IMR-90 (cell line): Measurements from ENCODE around the gene DACT1. TPM values are rescaled to one million over a fixed set of nuclear protein-coding genes. Genes with fewer than 3 reads are reported as not detected.
A peak's percentile ranks its signal among the peaks of the same experiment; 100 is the strongest.

ENCODE experiments used
- ATAC-seq: fragments of 200-7000 bp; cut with Tn5 transposase; 2 replicates; pipeline ENCODE4 v1.9.1; 2020; ENCODE audit warnings: low read depth, mild to moderate bottlenecking, moderate library complexity
- BruUV-seq: library from RNA; stranded (reverse); fragments of 400-500 nt; replicated peaks from 2 replicates; lab custom pipeline; 2021; lab: Mats Ljungman, UMichigan
- CTCF ChIA-PET: fragments of 300-600 bp; formaldehyde crosslinking; extraction: SDS; loops from one replicate; lab custom pipeline; 2021; ENCODE audit warnings: antibody characterized with exemption; lab: Yijun Ruan, JAX
- POLR2A ChIA-PET: fragments of 300-600 bp; sonication (Branson Sonifier 250); formaldehyde crosslinking; loops from one replicate; lab custom pipeline; 2022; ENCODE audit warnings: antibody characterized with exemption; ENCODE audit not compliant: unreplicated experiment; lab: Charles Lee
- DNase-seq: peaks from one replicate; pipeline ENCODE4 v3.0.0; 2013
- H2AFZ ChIP-seq: replicated peaks from 2 replicates; pipeline ENCODE3; 2013; ENCODE audit warnings: low read length, mild to moderate bottlenecking; ENCODE audit not compliant: poor library complexity
- H2AK5ac ChIP-seq: 2 replicates; pipeline ENCODE4 v1.6.1; 2013; ENCODE audit warnings: low read depth, low read length, inconsistent platforms
- H2AK9ac ChIP-seq: replicated peaks from 2 replicates; pipeline ENCODE3; 2013; ENCODE audit warnings: mild to moderate bottlenecking, low read depth, low read length, moderate library complexity; ENCODE audit not compliant: poor library complexity
- H2BK120ac ChIP-seq: 2 replicates; pipeline ENCODE4 v1.6.1; 2013; ENCODE audit warnings: low read depth, low read length, inconsistent platforms
- H2BK15ac ChIP-seq: 3 replicates; pipeline ENCODE4 v1.6.1; 2013; ENCODE audit warnings: low read depth, low read length, inconsistent platforms
- H2BK20ac ChIP-seq: 2 replicates; pipeline ENCODE4 v1.6.1; 2013; ENCODE audit warnings: low read depth, mild to moderate bottlenecking, inconsistent platforms, low read length, moderate library complexity
- H2BK5ac ChIP-seq: 2 replicates; pipeline ENCODE4 v1.6.1; 2013; ENCODE audit warnings: mild to moderate bottlenecking, low read depth, low read length, inconsistent platforms; ENCODE audit not compliant: poor library complexity, severe bottlenecking
- H3K14ac ChIP-seq: replicated peaks from 2 replicates; pipeline ENCODE4 v1.6.1; 2013; ENCODE audit warnings: low read depth, low read length, inconsistent platforms
- H3K18ac ChIP-seq: 2 replicates; pipeline ENCODE4 v1.6.1; 2013; ENCODE audit warnings: low read depth, low read length, control low read depth
- H3K23ac ChIP-seq: 2 replicates; pipeline ENCODE4 v1.6.1; 2013; ENCODE audit warnings: low read depth, low read length, inconsistent platforms
- H3K27ac ChIP-seq: 2 replicates; pipeline ENCODE4 v1.5.1; 2013; ENCODE audit warnings: mild to moderate bottlenecking, control low read depth, low read length; ENCODE audit not compliant: insufficient read depth
- H3K27me3 ChIP-seq: 2 replicates; pipeline ENCODE4 v1.6.1; 2013; ENCODE audit warnings: low read length; ENCODE audit not compliant: control insufficient read depth, insufficient read depth
- H3K36me3 ChIP-seq: 2 replicates; pipeline ENCODE4 v1.6.1; 2013; ENCODE audit warnings: low read length, mixed read lengths; ENCODE audit not compliant: control insufficient read depth, insufficient read depth
- H3K4ac ChIP-seq: 2 replicates; pipeline ENCODE4 v1.6.1; 2013; ENCODE audit warnings: low read depth, low read length, inconsistent platforms
- H3K4me1 ChIP-seq: 2 replicates; pipeline ENCODE4 v1.6.1; 2013; ENCODE audit warnings: low read length, mixed read lengths; ENCODE audit not compliant: control insufficient read depth, insufficient read depth
- H3K4me2 ChIP-seq: 2 replicates; pipeline ENCODE4 v1.6.1; 2013; ENCODE audit warnings: low read depth, mild to moderate bottlenecking, control low read depth, low read length, moderate library complexity
- H3K4me3 ChIP-seq: 2 replicates; pipeline ENCODE4 v1.5.1; 2013; ENCODE audit warnings: low read depth, mild to moderate bottlenecking, control low read depth, low read length, moderate library complexity; ENCODE audit not compliant: insufficient read depth
- H3K56ac ChIP-seq: 2 replicates; pipeline ENCODE4 v1.6.1; 2013; ENCODE audit warnings: low read length, inconsistent platforms; ENCODE audit not compliant: insufficient read depth; ENCODE audit errors: extremely low read depth
- H3K79me1 ChIP-seq, 2 experiments: 2 replicates each; pipeline ENCODE4 v1.6.1; 2013; ENCODE audit warnings: low read length in 2 of 2, inconsistent platforms in 1 of 2, low read depth in 1 of 2
- H3K9ac ChIP-seq: 2 replicates; pipeline ENCODE4 v1.6.1; 2013; ENCODE audit warnings: low read depth, low read length, control low read depth
- H3K9me1 ChIP-seq: 2 replicates; pipeline ENCODE4 v1.6.1; 2013; ENCODE audit warnings: low read length, inconsistent platforms; ENCODE audit not compliant: insufficient read depth
- H3K9me3 ChIP-seq: 2 replicates; pipeline ENCODE4 v1.6.1; 2013; ENCODE audit warnings: low read length; ENCODE audit not compliant: control insufficient read depth, insufficient read depth
- H4K20me1 ChIP-seq: 2 replicates; pipeline ENCODE4 v1.6.1; 2013; ENCODE audit warnings: low read length, inconsistent platforms; ENCODE audit not compliant: insufficient read depth
- H4K5ac ChIP-seq: 2 replicates; pipeline ENCODE4 v1.6.1; 2013; ENCODE audit warnings: mild to moderate bottlenecking, low read depth, low read length, control low read depth
- H4K8ac ChIP-seq, 2 experiments: 2 replicates each; pipeline ENCODE4 v1.6.1; 2013; ENCODE audit warnings: low read depth in 2 of 2, low read length in 2 of 2, control low read depth in 1 of 2, inconsistent platforms in 1 of 2
- H4K91ac ChIP-seq: 2 replicates; pipeline ENCODE4 v1.6.1; 2013; ENCODE audit warnings: low read depth, low read length, inconsistent platforms; ENCODE audit not compliant: insufficient read depth
- BHLHE40 ChIP-seq: fragments of 150-350 bp; IDR thresholded peaks from 2 replicates; pipeline ENCODE4 v1.6.1; 2016; ENCODE audit warnings: mild to moderate bottlenecking, low read depth, low read length
- CEBPB ChIP-seq: IDR thresholded peaks from 2 replicates; pipeline ENCODE4 v1.6.1; 2012; ENCODE audit warnings: low read depth, low read length, improper control_type of control experiment
- CHD1 ChIP-seq: IDR thresholded peaks from 2 replicates; pipeline ENCODE4 v1.6.1; 2012; ENCODE audit warnings: low read depth, low read length, improper control_type of control experiment
- FOS ChIP-seq: fragments of 150-350 bp; IDR thresholded peaks from 2 replicates; pipeline ENCODE4 v1.6.1; 2016; ENCODE audit warnings: low read depth, low read length
- MAFK ChIP-seq: IDR thresholded peaks from 2 replicates; pipeline ENCODE4 v1.6.1; 2012; ENCODE audit warnings: low read depth, low read length, improper control_type of control experiment
- MAZ ChIP-seq: IDR thresholded peaks from 2 replicates; pipeline ENCODE4 v1.6.1; 2012; ENCODE audit warnings: low read depth, mild to moderate bottlenecking, low read length, improper control_type of control experiment, moderate library complexity, borderline replicate concordance
- NFE2L2 ChIP-seq: fragments of 150-350 bp; IDR thresholded peaks from 2 replicates; pipeline ENCODE4 v1.6.1; 2016; ENCODE audit warnings: low read depth, mild to moderate bottlenecking, low read length
- RAD21 ChIP-seq: IDR thresholded peaks from 2 replicates; pipeline ENCODE4 v1.6.1; 2012; ENCODE audit warnings: low read length, improper control_type of control experiment
- RFX5 ChIP-seq: IDR thresholded peaks from 2 replicates; pipeline ENCODE4 v1.8.0; 2012; ENCODE audit warnings: low read depth, mild to moderate bottlenecking, low read length, moderate library complexity
- WGBS, 2 experiments: methylation state at CpG; one replicate each; pipeline versions ENCODE4 v1.1.5 to v1.1.7; 2013; ENCODE audit warnings: missing lambda C conversion rate in 2 of 2; ENCODE audit not compliant: insufficient read length in 1 of 2; ENCODE audit errors: extremely low coverage in 2 of 2; 5-methylcytosine and 5-hydroxymethylcytosine counted together
- dilution Hi-C: fragments of 300-500 bp; cut with HindIII; formaldehyde crosslinking; loops from one replicate; pipeline ENCODE4 v1.14.3; 2018; ENCODE audit warnings: low sequenced_read_pairs; ENCODE audit not compliant: unreplicated experiment
- in situ Hi-C: fragments of 300-500 bp; cut with MboI; formaldehyde crosslinking; loops from 3 replicates; pipeline ENCODE4 v1.14.3; 2019; ENCODE audit warnings: low sequenced_read_pairs, inconsistent platforms, mixed read lengths
- intact Hi-C: fragments of 100-400 bp; cut with micrococcal nuclease; formaldehyde crosslinking; loops from 2 replicates; pipeline ENCODE4 v1.10.0; 2022
- polyA plus RNA-seq, 3 experiments: library from polyadenylated mRNA; depleted of rRNA; stranded (reverse); fragments of >200 nt; gene quantifications; 2 replicates each; pipeline ENCODE4 v1.2.3, GENCODE V29; 2012; ENCODE audit warnings: low replicate concordance in 1 of 3
- total RNA-seq: library from RNA; depleted of rRNA; stranded (reverse); fragments of >200 nt; gene quantifications from 2 replicates; pipeline ENCODE4 v1.2.3, GENCODE V29; 2012

The DACT1 gene
- total and polyA plus RNA-seq, 2 of the 4 experiments (the other 2 are of a cell fraction), result 6.5 to 9.7 TPM

DNA sequence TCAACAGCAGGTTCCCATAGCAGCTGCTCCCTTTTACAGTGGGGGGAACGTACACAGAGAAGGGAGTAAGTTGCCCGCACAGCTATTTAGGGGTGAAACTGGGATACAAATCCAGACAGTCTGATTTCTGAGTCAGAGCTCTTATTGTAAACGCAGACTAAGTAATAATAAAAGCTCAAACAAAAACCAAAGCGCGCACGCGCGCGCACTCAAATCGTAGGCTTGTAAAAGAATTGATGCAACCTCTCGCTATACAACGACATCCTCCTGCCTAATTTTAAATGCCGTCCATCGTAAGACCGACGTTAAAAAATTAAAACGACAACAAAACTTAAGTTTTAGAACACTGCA lies 747 bp upstream of the DACT1 start:
- no peaks in the 10 kb centered on the region for H3K9me3 ChIP-seq
- DNase-seq (peak; percentile 94), ATAC-seq (peak; percentile 41)
- H3K23ac ChIP-seq, result peak overlapping the region; percentile 90
- no TSS peak for BruUV-seq
- TF ChIP-seq MAZ (no peak; the same call in 1 of the 2 replicates), RFX5 (no peak), FOS (peak; percentile 70), MAFK (peak; percentile 39; the same call in 1 of the 2 replicates), RAD21 (peak; percentile 18; the same call in 1 of the 2 replicates), CHD1 (no peak), BHLHE40 (no peak), NFE2L2 (0 out of 2 replicates have a peak, but pooled peaks have one; percentile 13), CEBPB (peak; percentile 81)
- peak overlapping the region; percentile 81 for H3K4me3 ChIP-seq
- intact Hi-C loops, result loop anchor here (1.0 to 5.0 kb wide), 3 partner anchors 52 to 136 kb away; no protein-coding TSS in a partner anchor
- H2AK9ac ChIP-seq, result no peak overlapping the region
- H3K14ac ChIP-seq, result peak overlapping the region; percentile 71
- POLR2A ChIA-PET, result interaction anchor here (0.7 to 1.5 kb wide), 3 partner anchors 39 to 136 kb away, joined by 3 to 21 read pairs (median 3); no protein-coding TSS in a partner anchor
- in situ Hi-C loops, result loop anchor here (25.0 kb wide), 1 partner anchor 825 kb away; the partner anchor contains the start of gene GPR135
- peaks cover 4 to 16% of the 10 kb centered on the region in 2 experiments; a peak in 3 of 4 replicates for H3K79me1 ChIP-seq
- no peak overlapping the region for H2AK5ac ChIP-seq
- no peaks in the 10 kb centered on the region for H3K27me3 ChIP-seq
- peak overlapping the region; percentile 81 for H3K27ac ChIP-seq
- peak overlapping the region; percentile 94; the same call in 1 of the 2 replicates for H3K18ac ChIP-seq
- peak overlapping the region; percentile 85 for H3K9ac ChIP-seq
- peak overlapping the region; percentile 92 for H2AFZ ChIP-seq
- peak overlapping the region; percentile 90 for H2BK20ac ChIP-seq
- H2BK120ac ChIP-seq, result peak overlapping the region; percentile 86
- H2BK5ac ChIP-seq, result peak overlapping the region; percentile 92
- 0% methylated on average over 11 of the region's 17 CpGs; no CpG with 5 or more reads in 1 of the 2 experiments for whole genome bisulfite sequencing, 2 experiments
- peak overlapping the region; percentile 92; the same call in 1 of the 2 replicates for H3K4ac ChIP-seq
- peaks cover 2% of the 10 kb centered on the region; the same call in 1 of the 2 replicates for H3K36me3 ChIP-seq
- H3K4me1 ChIP-seq, result peaks cover 1% of the 10 kb centered on the region; the same call in 1 of the 2 replicates
- H4K20me1 ChIP-seq, result peaks cover 4% of the 10 kb centered on the region
- peak overlapping the region; percentile 88 for H3K56ac ChIP-seq
- peak overlapping the region; percentile 93 for H3K4me2 ChIP-seq
- H3K9me1 ChIP-seq, result 0 out of 2 replicates have a peak, but pooled peaks cover 2% of the 10 kb centered on the region
- peak overlapping the region; percentile 89 for H4K5ac ChIP-seq
- dilution Hi-C loops, result no loop called here
- H2BK15ac ChIP-seq, result peak overlapping the region; percentile 26; the same call in 2 of the 3 replicates
- CTCF ChIA-PET, result interaction anchor here (1.1 to 5.1 kb wide), 5 partner anchors 15 to 418 kb away, joined by 3 to 41 read pairs (median 3); no protein-coding TSS in a partner anchor
- H4K91ac ChIP-seq, result peak overlapping the region; percentile 61
- peak overlapping the region; percentile 3 to 52; a peak in 3 of 4 replicates for H4K8ac ChIP-seq
